ENCODE results near the gene RPL6. TPM values are rescaled to one million over a fixed set of nuclear protein-coding genes. Genes with fewer than 3 reads are reported as not detected.

Gene RPL6
- total RNA-seq, result 630 and 731 TPM in 2 replicates

DNA sequence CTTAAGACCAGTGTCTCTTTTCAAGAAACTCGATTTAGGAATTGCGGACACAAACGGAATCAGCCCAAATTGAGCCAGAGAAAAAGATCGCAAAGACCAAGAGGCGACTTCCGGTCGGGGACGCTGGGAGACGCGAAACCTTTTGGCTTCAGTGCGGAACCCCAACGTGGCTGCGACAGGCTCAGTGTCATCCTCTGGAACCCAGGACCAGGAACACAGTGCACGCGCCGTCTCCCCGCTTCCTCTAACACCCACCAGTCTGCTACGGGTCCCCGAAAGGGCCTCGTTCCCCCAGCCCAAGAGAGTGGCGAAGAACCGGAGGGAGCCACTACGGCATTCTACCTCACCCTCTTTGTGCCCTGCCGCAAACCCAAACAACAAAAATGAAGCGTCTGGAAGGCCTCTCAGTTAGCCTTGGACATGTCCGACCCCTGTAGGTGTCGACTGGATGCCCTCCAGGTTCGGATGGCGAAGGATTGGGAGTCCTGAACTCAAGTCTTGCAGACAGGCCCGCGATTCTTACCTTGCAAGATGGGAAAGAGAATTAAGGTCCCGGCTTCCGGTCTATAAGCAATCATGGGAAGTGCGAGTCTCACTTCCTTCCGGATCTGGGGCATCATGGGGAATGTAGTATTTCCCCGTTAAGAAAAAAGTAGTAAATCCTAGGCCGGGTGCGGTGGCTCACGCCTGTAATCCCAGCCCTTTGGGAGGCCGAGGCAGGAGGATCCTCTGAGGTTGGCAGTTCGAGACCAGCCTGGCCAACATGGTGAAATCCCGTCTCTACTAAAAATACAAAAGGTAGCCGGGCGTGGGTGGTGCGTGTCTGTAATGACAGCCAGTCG lies at the start of gene RPL6:
Gene RPL6, minus strand, starts transcription at position 542 of the 842 bp plus-strand sequence. CDS start 949 bp downstream, outside the sequence.

DNA sequence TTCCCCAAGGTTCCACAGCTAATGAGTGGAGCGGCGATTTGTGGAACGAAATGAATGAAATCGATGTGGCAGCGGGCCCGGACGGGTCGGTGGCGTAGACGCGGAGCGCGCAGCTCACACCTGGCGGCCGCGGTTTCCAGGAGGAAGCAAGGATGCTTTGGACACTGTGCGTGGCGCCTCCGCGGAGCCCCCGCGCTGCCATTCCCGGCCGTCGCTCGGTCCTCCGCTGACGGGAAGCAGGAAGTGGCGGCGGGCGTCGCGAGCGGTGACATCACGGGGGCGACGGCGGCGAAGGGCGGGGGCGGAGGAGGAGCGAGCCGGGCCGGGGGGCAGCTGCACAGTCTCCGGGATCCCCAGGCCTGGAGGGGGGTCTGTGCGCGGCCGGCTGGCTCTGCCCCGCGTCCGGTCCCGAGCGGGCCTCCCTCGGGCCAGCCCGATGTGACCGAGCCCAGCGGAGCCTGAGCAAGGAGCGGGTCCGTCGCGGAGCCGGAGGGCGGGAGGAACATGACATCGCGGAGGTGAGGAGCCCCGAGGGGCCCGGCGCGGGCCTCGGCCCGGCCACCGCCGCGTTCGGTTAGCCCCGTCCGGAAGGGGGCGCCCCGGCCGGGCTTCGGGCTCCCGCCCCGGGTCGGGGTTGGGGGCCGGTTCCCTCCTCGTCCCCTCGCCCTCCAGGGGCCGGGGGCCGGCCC lies 9.3 kb upstream of the RPL6 start, which contains the start of gene PTPN11:
Gene PTPN11, plus strand, starts transcription at position 340 of the 689 bp plus-strand sequence. Its CDS starts 165 bp downstream, at position 505.

GRCh38 chr12:112381883-112382796 lies 27.3 kb downstream of the RPL6 start, which contains the start of gene HECTD4:
TSS of gene HECTD4 (minus strand) at chr12:112382431. CDS start at chr12:112382128, 303 bp downstream.

Other genes with a start within 250 kb of the RPL6 start
- 22.3 and 32.9 TPM in 2 replicates for gene HECTD4, start 27.2 kb downstream of the RPL6 start, total RNA-seq
- gene PTPN11, start 9.3 kb upstream of the RPL6 start, total RNA-seq, result 98.0 and 98.5 TPM in 2 replicates

Data from hair follicle dermal papilla cell (primary cell).